A673 (cell line): ENCODE results near the gene LEP. TPM values are rescaled to one million over a fixed set of nuclear protein-coding genes. Genes with fewer than 3 reads are reported as not detected.

Source experiments
- BruUV-seq: library from RNA; stranded (reverse); fragments of 400-500 nt; replicated peaks from 2 replicates; lab custom pipeline; 2021; lab: Mats Ljungman, UMichigan
- CTCF ChIA-PET: fragments of 300-600 bp; sonication (Branson Sonifier 250); formaldehyde crosslinking; loops from one replicate; lab custom pipeline; 2022; ENCODE audit warnings: antibody characterized with exemption; lab: Charles Lee
- POLR2A ChIA-PET: fragments of 300-600 bp; sonication (Branson Sonifier 250); formaldehyde crosslinking; loops from one replicate; lab custom pipeline; 2022; ENCODE audit warnings: antibody characterized with exemption; ENCODE audit not compliant: low non-redundant PET; lab: Charles Lee
- DNase-seq: peaks from one replicate; pipeline ENCODE4 v3.0.0-alpha.2; 2015; ENCODE audit warnings: low spot score
- H3K27ac ChIP-seq: fragments of 200-600 bp; sonication (generic); 2 replicates; pipeline ENCODE4 v1.5.1; 2016; ENCODE audit warnings: mixed run types, low read depth, mild to moderate bottlenecking, mixed read lengths, antibody characterized with exemption, low read length; ENCODE audit not compliant: poor library complexity, severe bottlenecking
- H3K27me3 ChIP-seq: fragments of 200-600 bp; sonication (generic); replicated peaks from 2 replicates; pipeline ENCODE4 v1.6.1; 2017; ENCODE audit warnings: mixed run types, low read depth, mild to moderate bottlenecking, mixed read lengths, antibody characterized with exemption, low read length; ENCODE audit not compliant: insufficient read depth, poor library complexity
- H3K36me3 ChIP-seq: fragments of 200-600 bp; sonication (generic); 2 replicates; pipeline ENCODE4 v1.6.1; 2016; ENCODE audit warnings: mixed run types, mild to moderate bottlenecking, mixed read lengths, antibody characterized with exemption, low read length; ENCODE audit not compliant: insufficient read depth, poor library complexity, severe bottlenecking
- H3K4me1 ChIP-seq: fragments of 200-600 bp; sonication (generic); 2 replicates; pipeline ENCODE4 v1.6.1; 2017; ENCODE audit warnings: mixed run types, mild to moderate bottlenecking, mixed read lengths, antibody characterized with exemption, low read length; ENCODE audit not compliant: insufficient read depth, poor library complexity, severe bottlenecking
- H3K4me3 ChIP-seq: fragments of 200-600 bp; sonication (generic); 2 replicates; pipeline ENCODE4 v1.5.1; 2016; ENCODE audit warnings: low read depth, mixed run types, mild to moderate bottlenecking, mixed read lengths, low read length; ENCODE audit not compliant: poor library complexity, severe bottlenecking
- H3K9me3 ChIP-seq: fragments of 200-600 bp; sonication (generic); 2 replicates; pipeline ENCODE4 v1.6.1; 2016; ENCODE audit warnings: mixed run types, low read depth, mild to moderate bottlenecking, mixed read lengths, antibody characterized with exemption, low read length; ENCODE audit not compliant: poor library complexity, severe bottlenecking
- CTCF ChIP-seq: fragments of 300-800, 200-600 bp; sonication (generic); conservative IDR thresholded peaks from 2 replicates; pipeline ENCODE4 v1.5.1; 2017; ENCODE audit warnings: low read depth, mild to moderate bottlenecking, antibody characterized with exemption, low read length, moderate library complexity, mixed read lengths
- EZH2 ChIP-seq: fragments of 200-600 bp; sonication (generic); IDR thresholded peaks from 2 replicates; pipeline ENCODE4 v1.6.1; 2017; ENCODE audit warnings: borderline replicate concordance, low read depth, mild to moderate bottlenecking, mixed read lengths, antibody characterized with exemption, low read length; ENCODE audit not compliant: poor library complexity, severe bottlenecking
- intact Hi-C: fragments of 100-400 bp; cut with micrococcal nuclease; formaldehyde crosslinking; loops from one replicate; pipeline ENCODE4 v1.10.0; 2022; ENCODE audit not compliant: unreplicated experiment
- total RNA-seq: library from RNA; stranded (reverse); gene quantifications from 2 replicates; pipeline ENCODE4 v1.2.3, GENCODE V29; 2021

LEP gene
- total RNA-seq, 1 experiment from 2014 or later, result not detected

GRCh38 chr7:128205068-128205467 is 36.0 kb upstream of the LEP start:
- H3K4me3 ChIP-seq, result no peak overlapping the region
- H3K4me1 ChIP-seq, result no peaks in the 10 kb centered on the region
- no peak for DNase-seq
- no peaks in the 10 kb centered on the region for H3K9me3 ChIP-seq
- no peaks in the 10 kb centered on the region for H3K36me3 ChIP-seq
- peaks cover 41% of the 10 kb centered on the region for H3K27me3 ChIP-seq
- intact Hi-C loops, result loop anchor here (5.0 kb wide), 2 partner anchors 618 to 703 kb away; partner anchors contain the start of genes ARF5 and GCC1
- POLR2A ChIA-PET, result no interaction called here
- CTCF ChIA-PET, result no interaction called here
- TF ChIP-seq EZH2 (no peak), CTCF (no peak)
- no peak overlapping the region for H3K27ac ChIP-seq
- no TSS peak for BruUV-seq

DNA sequence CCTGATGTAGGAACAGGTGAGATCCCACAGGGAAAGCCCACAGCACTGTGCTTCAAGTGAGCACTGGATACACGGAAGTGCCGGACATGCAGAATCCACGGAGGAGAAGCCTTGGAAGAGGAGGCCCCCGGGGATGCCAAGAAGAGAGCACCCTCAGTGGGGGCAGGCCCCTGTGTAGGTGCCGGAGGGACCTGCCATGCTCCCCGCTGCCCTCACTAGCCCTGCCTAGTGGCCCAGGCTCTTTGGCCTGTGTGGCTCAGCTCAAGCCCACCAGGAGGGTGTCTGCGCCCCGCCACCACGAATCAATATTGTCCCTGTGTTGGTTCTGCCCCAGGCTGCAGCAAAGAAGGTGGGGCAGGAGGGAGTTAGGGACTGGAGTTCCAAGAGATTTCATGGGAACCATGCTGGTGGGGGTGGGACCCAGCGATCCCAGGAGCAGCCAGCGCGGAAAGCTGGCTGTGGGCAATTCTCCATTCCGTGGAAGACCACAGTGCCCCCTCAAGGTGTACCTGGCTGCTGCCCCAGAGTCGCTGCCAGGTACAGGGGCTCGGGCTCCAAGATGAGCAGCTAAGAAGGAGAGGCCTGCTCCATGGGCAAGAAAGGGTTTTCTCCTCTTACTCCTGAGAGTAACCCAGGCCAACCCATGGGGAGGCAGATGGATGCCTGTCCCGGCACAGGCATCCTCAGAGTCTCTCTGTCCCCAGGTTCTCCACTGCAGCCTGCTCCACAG is 34.9 kb upstream of the LEP start:
- Histone ChIP-seq H3K9me3 (no peaks in the 10 kb centered on the region), H3K4me3 (no peak overlapping the region), H3K36me3 (no peaks in the 10 kb centered on the region), H3K4me1 (no peaks in the 10 kb centered on the region), H3K27ac (no peak overlapping the region), H3K27me3 (peaks cover 35% of the 10 kb centered on the region)
- intact Hi-C loops, result loop anchor here (5.0 kb wide), 2 partner anchors 619 to 704 kb away; partner anchors contain the start of genes ARF5 and GCC1
- no TSS peak for BruUV-seq
- DNase-seq, result no peak
- TF ChIP-seq EZH2 (no peak), CTCF (no peak)
- CTCF ChIA-PET, result no interaction called here
- POLR2A ChIA-PET, result no interaction called here

GRCh38 chr7:128206747-128207500 is 34.2 kb upstream of the LEP start:
- ChIA-PET POLR2A (no interaction called here), CTCF (no interaction called here)
- H3K27me3 ChIP-seq, result peaks cover 28% of the 10 kb centered on the region

More at GRCh38 chr7:128206747-128207500, 34.2 kb upstream of the LEP start:
- Histone ChIP-seq H3K4me3 (no peak overlapping the region), H3K9me3 (no peaks in the 10 kb centered on the region), H3K27ac (no peak overlapping the region), H3K36me3 (no peaks in the 10 kb centered on the region), H3K4me1 (no peaks in the 10 kb centered on the region)
- no TSS peak for BruUV-seq
- intact Hi-C loops, result loop anchor here (5.0 kb wide), 2 partner anchors 620 to 705 kb away; partner anchors contain the start of genes ARF5 and GCC1
- TF ChIP-seq CTCF (no peak), EZH2 (no peak)
- DNase-seq, result no peak
